GM18951 (cell line): ENCODE measurements around the gene ATP6V1G2.
"Not testable (repeated sequence)": the region's sequence is repeated elsewhere in the genome, so short reads cannot be mapped to it uniquely, and the experiment has no call there.

Experiments
- POLR2A ChIP-seq: IDR thresholded peaks from 4 replicates; pipeline ENCODE4 v1.6.1; 2011; ENCODE audit warnings: mild to moderate bottlenecking; ENCODE audit not compliant: insufficient read length, insufficient read depth; ENCODE audit errors: extremely low read depth
- in situ Hi-C: fragments of 300-500 bp; cut with MboI; formaldehyde crosslinking; loops from one replicate; pipeline ENCODE4 v1.12.0; 2022; ENCODE audit warnings: low sequenced_read_pairs, mixed read lengths, inconsistent platforms; ENCODE audit not compliant: unreplicated experiment

ATP6V1G2 gene

DNA sequence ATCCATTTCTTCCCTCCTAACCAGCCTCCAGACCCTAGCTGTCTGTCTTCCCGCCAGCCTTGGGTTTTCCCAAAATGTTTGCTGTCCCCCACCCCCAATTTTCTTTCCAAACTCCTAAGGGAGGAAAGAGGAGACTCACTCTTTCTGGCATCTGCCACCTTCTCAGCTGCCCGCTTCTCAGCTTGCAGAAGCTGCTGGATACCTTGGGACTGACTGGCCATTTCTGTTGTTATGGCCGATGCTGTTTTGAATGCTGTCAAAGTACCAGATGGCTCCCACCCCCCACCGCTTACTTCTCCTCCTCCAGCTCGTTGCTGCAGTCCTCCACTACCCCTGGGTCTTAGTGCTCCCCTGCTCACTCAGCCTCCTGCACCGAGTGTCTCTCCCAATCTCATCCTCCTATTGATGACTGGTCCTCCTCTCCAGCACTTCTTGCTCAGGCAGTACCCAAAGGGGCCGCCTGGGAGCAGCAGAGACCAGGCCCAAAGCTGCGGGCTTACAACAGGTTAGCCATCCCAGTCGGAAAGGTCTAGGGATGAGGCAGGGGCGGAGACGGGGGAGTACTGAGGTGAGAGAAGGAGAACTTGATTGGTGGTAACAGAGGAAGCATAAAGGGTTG is at the start of gene ATP6V1G2:
TSS of gene ATP6V1G2 (minus strand) at position 270 of the 619 bp plus-strand sequence. CDS start at position 221, 49 bp downstream.
- in situ Hi-C loops: no loop called here
- no peak for TF ChIP-seq POLR2A

DNA sequence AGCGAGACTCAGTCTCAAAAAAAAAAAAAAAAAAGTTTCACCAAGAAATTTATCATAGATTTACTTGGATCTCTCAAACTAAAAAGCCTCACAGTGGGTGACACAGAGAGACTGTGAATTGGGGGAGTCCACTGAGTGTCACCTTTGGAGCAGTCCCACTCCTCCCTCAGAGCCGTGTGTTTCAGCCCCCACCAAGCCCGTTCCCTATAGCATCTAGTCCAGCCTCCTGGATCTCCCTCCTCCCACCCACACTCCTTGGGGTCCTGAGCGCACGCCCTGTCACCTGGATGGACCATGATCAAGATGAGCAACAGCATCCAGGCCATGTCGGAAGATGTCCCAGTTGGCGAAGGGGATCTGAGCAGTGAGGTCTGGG is 46.0 kb upstream of the ATP6V1G2 start:
- in situ Hi-C loops: no loop called here
- TF ChIP-seq POLR2A: no peak

DNA sequence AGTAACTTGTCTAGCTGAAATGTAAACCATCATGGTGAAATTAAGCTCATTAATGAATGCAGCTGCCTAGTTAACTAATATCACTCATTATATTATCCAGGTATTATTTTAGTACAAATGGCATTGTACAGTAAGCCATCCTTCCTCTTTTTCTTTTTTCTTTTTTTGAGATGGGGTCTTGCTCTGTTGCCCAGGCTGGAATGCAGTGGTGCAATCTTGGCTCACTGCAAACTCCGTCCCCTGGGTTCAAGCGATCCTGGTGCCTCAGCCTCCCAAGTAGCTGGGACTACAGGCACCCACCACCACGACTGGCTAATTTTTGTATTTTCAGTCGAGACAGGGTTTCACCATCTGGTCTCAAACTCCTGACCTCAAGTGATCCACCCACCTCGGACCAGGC is 44.3 kb upstream of the ATP6V1G2 start:
- in situ Hi-C loops: not testable (repeated sequence)

DNA sequence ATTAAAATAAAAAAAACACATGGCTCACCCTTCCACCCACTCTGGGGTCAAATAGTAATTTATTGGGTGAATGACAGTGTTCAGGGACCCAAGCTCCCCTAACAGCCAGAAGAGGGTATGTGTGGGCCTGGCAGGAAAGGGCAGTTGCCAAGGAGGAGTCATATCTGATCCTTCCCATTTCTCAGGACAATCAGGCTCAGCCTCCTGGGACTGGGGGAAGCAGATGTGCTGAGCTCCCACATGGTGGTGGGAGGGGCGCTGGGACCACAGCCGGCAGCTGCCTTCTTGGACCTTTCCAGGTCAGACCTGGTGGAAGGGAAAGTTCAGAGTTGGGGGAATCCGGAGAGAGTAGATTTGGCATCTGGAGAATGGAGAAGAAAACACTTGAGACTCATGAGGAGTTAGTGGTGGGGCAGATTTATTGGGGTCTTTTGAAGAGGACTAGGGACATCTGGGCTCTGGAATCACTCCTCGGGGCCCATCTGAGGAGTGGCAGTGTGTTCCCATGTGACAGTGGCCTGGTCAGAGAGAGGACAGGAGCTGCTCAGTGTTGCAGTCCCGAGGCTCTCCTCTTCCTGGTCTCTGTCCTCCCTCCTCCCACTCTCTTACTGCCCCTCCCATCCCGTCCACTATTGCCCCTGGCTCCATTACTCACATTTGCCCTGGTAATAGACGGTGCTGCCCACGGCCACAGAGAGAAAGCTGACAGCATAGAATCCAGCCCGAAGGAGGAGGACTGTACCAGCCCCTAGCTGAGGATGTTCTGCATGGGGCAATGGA is 42.7 kb upstream of the ATP6V1G2 start:
- in situ Hi-C loops: no loop called here

DNA sequence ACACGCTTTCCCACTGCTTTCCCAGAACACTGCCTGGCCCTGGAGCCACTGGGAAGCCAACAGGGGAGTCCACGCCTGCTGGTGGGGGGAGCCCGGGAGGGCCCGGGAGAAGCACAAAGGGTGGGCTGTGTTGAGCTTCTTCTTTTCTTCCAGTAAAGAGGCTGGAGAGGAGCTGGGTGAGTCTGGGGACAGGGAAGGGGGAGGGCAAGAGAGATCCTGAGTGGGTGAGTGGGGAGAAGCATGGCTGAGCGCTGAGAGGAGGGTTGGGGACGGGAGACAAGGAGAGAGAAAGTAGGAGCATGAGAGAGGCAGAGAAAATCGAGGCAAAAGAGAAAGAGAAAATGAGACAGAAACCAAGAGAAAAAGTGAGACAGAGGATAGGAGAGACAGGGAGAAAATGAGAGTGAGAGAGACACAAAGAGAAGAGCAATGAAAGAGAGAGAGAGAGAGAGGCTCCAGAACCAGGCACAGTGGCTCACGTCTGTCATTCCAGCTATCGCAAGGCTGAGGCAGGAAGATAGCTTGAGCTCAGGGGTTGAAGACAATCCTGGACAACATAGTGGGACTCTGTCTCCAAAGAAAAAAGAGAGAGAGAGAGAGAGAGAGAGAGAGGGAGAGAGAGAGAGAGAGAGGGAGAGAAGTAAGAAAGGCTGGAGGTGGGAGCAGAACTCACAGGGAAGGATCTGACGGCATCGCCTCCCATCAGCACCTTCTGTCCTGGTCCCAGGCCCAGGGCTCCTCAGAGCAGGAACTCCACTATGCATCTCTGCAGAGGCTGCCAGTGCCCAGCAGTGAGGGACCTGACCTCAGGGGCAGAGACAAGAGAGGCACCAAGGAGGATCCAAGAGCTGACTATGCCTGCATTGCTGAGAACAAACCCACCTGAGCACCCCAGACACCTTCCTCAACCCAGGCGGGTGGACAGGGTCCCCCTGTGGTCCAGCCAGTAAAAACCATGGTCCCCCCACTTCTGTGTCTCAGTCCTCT is 41.7 kb upstream of the ATP6V1G2 start:
- TF ChIP-seq POLR2A: no peak

More for the DNA sequence above, 42.7 kb upstream of the ATP6V1G2 start:
- TF ChIP-seq POLR2A: no peak

DNA sequence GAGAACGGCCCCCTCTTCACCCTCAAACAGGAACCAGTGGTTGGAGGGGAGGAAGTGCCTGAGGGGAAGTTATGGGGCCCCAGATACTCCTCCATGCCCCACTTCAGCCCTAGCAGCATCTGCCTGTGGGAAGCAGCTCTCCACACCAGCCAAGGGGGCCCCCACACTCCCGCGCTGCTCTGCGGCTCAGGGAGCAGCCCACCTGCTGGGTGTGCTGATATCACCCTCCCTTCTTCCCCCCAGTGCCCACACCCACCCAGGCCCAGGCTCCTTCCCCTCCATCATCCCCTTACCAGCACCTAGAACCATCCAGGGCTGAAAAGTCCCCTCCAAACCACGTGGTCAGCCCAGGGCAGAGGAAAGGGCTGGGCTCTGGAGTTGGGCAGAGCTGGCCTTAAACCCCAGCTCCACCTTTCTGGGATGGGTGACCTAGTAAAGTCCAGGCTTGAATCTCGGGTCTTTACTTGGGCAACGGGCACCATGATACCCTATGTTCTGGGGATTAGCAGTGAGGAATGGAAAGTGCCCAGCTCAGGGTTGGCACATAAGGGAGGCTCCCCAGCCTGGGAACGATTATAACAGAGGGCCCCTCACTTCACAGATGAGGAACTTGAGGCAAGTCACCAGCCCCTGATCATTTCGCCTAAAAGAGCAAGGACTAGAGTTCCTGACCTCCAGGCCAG is 40.3 kb upstream of the ATP6V1G2 start:
- no peak for TF ChIP-seq POLR2A
- in situ Hi-C loops: no loop called here

More for the DNA sequence above, 41.7 kb upstream of the ATP6V1G2 start:
- in situ Hi-C loops: no loop called here

DNA sequence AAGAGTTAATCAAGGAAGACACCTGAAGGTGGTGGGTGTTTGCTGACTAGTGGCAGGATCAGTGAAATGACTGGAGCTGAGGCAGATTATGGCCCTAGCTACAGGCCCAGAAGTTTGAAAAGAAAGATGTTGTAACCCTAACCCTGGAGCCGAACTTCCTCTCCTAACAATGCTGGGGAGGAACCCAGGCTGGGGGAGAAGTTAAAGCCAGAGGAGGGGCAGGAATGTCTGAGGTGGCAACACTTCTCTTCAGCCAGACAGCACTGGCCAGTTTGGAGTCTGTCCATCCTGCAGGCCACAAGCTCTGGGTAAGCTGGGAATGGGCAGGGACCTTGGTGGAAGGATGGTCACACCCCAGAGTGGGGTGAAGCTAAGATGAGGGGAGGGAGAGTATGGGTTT is 39.6 kb upstream of the ATP6V1G2 start, which contains the start of gene LST1:
TSS of gene LST1 (plus strand) at position 270 of the 400 bp plus-strand sequence. CDS start 1,023 bp downstream, outside the sequence.
- in situ Hi-C loops: no loop called here
- no peak for TF ChIP-seq POLR2A

DNA sequence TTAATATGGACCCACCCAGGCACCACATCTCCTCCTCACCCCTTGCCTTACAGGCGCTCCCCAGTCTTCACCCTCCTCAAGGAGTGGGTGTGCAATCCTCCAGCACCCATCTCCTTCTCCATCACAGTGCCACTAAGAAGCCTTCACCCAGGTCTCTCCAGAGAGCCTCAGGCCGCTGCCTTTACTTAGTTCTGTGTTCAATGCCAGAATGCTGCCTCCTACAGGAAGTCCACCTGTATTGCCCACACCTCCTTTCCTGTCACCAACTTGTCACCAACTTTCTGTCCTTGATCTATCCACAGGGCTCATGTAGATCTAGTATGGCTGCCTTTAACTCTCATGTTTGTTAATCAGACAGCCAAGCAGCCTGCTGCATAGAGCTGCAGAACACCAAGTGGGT is 39.1 kb upstream of the ATP6V1G2 start:
- TF ChIP-seq POLR2A: no peak
- in situ Hi-C loops: no loop called here

DNA sequence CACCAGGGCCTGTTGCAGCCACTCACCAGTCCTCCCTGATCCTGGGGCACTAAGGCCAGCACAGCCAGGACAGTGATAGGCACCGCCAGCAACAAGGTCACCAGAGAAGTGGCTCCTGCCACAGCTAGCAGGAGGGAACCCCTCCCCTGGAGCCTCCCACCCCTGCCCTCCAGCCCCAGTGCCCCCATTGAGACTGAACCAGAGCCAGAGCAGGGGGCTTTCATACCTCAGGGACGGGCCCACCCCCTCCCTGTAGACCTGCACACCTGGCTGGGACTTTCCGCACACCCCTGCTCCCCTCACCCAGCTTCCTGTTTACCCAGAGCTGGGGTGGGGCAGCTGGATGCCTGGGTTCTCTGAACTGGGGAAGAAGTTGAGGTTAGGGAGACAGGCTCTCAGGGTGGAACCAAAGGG is 35.8 kb upstream of the ATP6V1G2 start, which contains the start of gene LTB:
TSS of gene LTB (minus strand) at position 195 of the 414 bp plus-strand sequence. CDS start at position 188, 7 bp downstream.
- peak; percentile 48 for TF ChIP-seq POLR2A
- in situ Hi-C loops: no loop called here

DNA sequence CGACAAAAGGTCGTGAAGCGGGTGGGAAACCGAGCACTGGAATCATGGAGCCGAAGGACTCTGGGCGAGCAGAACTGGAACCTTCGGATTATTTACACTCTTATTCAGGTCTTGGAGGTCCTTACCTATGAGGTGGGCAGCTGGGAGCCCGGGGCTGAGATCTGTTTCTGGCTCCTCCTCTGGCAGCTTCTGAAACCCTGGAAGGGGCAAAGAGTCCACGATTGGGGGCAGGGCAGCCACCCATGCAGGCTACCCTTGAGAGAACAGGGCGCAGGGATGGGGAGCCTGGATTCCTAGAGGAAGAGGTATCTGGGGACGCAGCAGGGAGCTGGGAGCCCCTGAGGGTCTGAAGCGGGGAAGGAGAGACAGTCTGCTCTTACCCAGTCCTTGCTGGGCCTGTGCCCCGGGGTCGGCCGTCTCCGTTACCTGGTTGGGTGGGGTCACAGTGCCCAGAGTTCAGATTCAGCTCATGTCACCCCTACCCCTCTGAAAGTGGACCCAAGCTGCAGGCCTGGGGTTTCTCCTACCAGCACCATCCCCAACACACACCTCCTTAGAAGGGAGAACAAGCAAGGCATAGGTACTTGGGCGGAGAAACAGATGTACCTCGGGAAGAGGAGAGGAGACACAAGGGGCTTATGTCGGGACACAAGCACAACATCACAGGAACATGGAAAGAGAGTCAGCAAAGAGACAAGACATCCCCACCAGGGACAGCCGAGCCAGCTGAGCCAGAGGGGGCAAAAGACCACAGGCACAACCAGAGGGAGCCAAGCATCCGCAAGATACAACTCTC is 35.2 kb upstream of the ATP6V1G2 start:
- TF ChIP-seq POLR2A: no peak
- in situ Hi-C loops: no loop called here

DNA sequence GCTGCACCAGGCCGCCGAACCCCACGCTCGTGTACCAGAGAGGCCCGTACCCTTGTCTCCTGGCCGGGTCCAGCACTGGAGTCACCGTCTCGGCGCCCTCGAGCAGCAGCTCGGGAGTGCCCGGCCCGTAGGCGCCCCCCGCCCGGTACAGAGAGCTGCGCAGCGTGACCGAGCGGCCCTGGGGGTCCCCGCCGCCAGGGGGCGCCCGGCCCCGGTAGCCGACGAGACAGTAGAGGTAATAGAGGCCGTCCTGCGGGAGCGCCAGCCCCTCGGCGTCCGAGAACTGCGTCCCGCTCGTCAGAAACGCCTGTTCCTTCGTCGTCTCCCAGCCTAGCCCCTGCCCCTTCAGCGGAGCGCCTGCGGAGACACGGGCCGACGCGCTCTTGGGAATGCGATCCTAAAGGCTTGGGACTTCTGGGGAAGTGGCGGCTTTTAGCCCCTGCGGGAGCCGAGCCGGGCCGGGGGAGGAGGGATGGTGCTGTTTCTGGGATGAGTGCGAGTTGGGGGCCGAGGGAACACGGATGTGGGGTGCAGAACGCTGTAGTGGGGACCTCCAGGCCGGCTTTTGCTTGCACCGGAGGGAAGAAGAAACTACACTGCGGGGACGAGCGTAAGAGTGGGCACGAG is 34.5 kb upstream of the ATP6V1G2 start:
- peak; percentile 64 for TF ChIP-seq POLR2A
- in situ Hi-C loops: no loop called here
